CD8-positive, alpha-beta memory T cell (primary cell): ENCODE measurements around the gene ZNF319. TPM values are rescaled to one million over a fixed set of nuclear protein-coding genes. Genes with fewer than 3 reads are reported as not detected.

ENCODE experiments used
- CTCF ChIA-PET: fragments of 350-600 bp; sonication (Branson Sonifier 250); formaldehyde crosslinking; loops from one replicate; lab custom pipeline; 2021; ENCODE audit warnings: antibody characterized with exemption; lab: Charles Lee
- POLR2A ChIA-PET: fragments of 350-600 bp; sonication (Branson Sonifier 250); formaldehyde crosslinking; loops from one replicate; lab custom pipeline; 2021; ENCODE audit warnings: antibody characterized with exemption; lab: Charles Lee
- DNase-seq, 5 donors: peaks; one replicate each; pipeline versions ENCODE4 v3.0.0 to v3.0.0-alpha.2; 2020 to 2022; ENCODE audit warnings: mixed read lengths in 1 of 5
- H3K27ac ChIP-seq: one replicate; pipeline ENCODE4 v1.7.0; 2013; ENCODE audit warnings: low read depth, mild to moderate bottlenecking, low read length, moderate library complexity
- H3K27me3 ChIP-seq: 2 replicates; pipeline ENCODE4 v1.7.0; 2013; ENCODE audit warnings: low read length, mild to moderate bottlenecking; ENCODE audit not compliant: insufficient read depth, poor library complexity, severe bottlenecking
- H3K36me3 ChIP-seq: 2 replicates; pipeline ENCODE4 v1.7.0; 2013; ENCODE audit warnings: mild to moderate bottlenecking, low read length, moderate library complexity; ENCODE audit not compliant: insufficient read depth
- H3K4me1 ChIP-seq: 2 replicates; pipeline ENCODE4 v1.7.0; 2013; ENCODE audit warnings: mild to moderate bottlenecking, low read length, moderate library complexity; ENCODE audit not compliant: insufficient read depth
- H3K4me3 ChIP-seq: 2 replicates; pipeline ENCODE4 v1.7.0; 2013; ENCODE audit warnings: mild to moderate bottlenecking, low read length
- H3K9me3 ChIP-seq: 2 replicates; pipeline ENCODE4 v1.7.0; 2013; ENCODE audit warnings: mild to moderate bottlenecking, low read length
- H3K27ac Mint-ChIP-seq, 8 donors: one replicate each; pipeline ENCODE4 v1.8.0; 2020 to 2021; ENCODE audit warnings: mixed read lengths in 8 of 8, mild to moderate bottlenecking in 6 of 8, inconsistent platforms in 3 of 8, moderate library complexity in 3 of 8
- H3K27me3 Mint-ChIP-seq, 2 donors: one replicate each; pipeline ENCODE4 v1.8.0; 2020 to 2021; ENCODE audit warnings: mixed read lengths in 2 of 2, mild to moderate bottlenecking in 1 of 2, moderate library complexity in 1 of 2
- H3K36me3 Mint-ChIP-seq, 3 donors: one replicate each; pipeline ENCODE4 v1.8.0; 2020 to 2021; ENCODE audit warnings: mixed read lengths in 3 of 3, inconsistent platforms in 1 of 3, mild to moderate bottlenecking in 1 of 3
- H3K4me1 Mint-ChIP-seq, 3 donors: one replicate each; pipeline ENCODE4 v1.8.0; 2020 to 2021; ENCODE audit warnings: mixed read lengths in 3 of 3, inconsistent platforms in 1 of 3, mild to moderate bottlenecking in 1 of 3
- H3K4me3 Mint-ChIP-seq, 7 donors: one replicate each; pipeline ENCODE4 v1.8.0; 2020 to 2021; ENCODE audit warnings: mixed read lengths in 7 of 7, mild to moderate bottlenecking in 6 of 7, moderate library complexity in 4 of 7, inconsistent platforms in 2 of 7
- H3K9me3 Mint-ChIP-seq, 5 donors: one replicate each; pipeline ENCODE4 v1.8.0; 2020 to 2022; ENCODE audit warnings: mixed read lengths in 5 of 5, mild to moderate bottlenecking in 3 of 5, moderate library complexity in 2 of 5, inconsistent platforms in 1 of 5
- polyA plus RNA-seq: library from polyadenylated mRNA; unstranded; fragments of 300-500 nt; fragmentation: Illumina TruSeq; gene quantifications from one replicate; pipeline ENCODE4 v1.2.3, GENCODE V29; 2021
- total RNA-seq, 2 experiments: library from RNA; stranded (reverse); gene quantifications; one replicate each; pipeline ENCODE4 v1.2.3, GENCODE V29; 2021

Gene ZNF319
- total and polyA plus RNA-seq, 3 experiments from 2014 or later = 11.9 to 18.5 (median 12.8) TPM

DNA sequence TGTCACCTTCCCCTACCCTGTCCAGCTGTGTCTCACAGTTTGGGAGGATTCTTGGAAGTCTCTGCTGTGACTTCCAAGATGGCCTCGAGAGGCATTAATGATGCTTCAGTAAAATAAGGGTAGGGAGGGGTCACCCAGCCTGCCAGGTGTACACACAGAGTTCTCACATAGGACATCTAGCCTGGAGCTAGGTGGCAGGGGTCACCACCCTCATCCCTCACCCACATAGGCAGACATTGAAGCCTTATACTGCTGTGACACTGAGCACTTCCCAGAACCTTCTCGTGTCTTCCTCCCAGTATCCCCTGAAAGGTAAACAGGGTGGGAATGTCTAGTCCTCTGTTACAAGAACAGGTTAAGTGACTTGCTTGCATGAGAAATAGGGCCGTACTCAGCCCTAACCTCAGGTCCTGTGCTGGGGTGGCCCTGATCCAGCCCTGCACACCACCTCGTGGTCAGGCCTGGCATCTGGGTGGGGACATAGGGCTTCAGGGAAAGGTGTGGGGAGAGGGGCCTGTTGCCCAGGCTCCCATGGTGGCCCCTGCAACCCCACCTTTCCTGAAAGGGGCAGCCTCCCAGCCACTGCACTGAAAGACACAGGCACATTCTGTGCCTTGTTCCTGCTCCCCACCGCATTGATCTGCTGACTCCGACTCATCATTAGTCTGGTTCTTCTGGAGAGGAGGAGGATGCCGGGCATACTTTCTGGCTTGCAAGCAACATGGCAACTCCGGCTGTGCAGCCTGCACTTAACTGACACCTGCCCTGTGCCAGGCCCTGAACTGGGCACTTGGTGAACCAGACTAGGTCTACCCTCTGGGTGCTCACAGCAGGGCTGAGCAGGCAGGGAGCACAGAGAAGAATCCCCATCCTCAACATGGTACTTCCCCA is 21.4 kb upstream of the ZNF319 start:
- Mint-ChIP-seq H3K27me3 (peaks cover 0 to 3% of the 10 kb centered on the region in 2 donors), H3K4me1 (peaks cover 12 to 28% (median 20%) of the 10 kb centered on the region in 3 donors), H3K4me3 (no peak overlapping the region), H3K9me3 (no peaks in the 10 kb centered on the region), H3K36me3 (peaks cover 0 to 22% (median 4%) of the 10 kb centered on the region in 3 donors), H3K27ac (peak overlapping the region in 1 of 8 donors; percentile 41)
- H3K4me3 ChIP-seq = no peak overlapping the region
- peaks cover 16% of the 10 kb centered on the region for H3K4me1 ChIP-seq
- no peak overlapping the region for H3K27ac ChIP-seq
- no peaks in the 10 kb centered on the region for H3K9me3 ChIP-seq
- no peak for DNase-seq
- peaks cover 3% of the 10 kb centered on the region for H3K36me3 ChIP-seq
- ChIA-PET CTCF (no interaction called here), POLR2A (no interaction called here)
- H3K27me3 ChIP-seq = no peaks in the 10 kb centered on the region

DNA sequence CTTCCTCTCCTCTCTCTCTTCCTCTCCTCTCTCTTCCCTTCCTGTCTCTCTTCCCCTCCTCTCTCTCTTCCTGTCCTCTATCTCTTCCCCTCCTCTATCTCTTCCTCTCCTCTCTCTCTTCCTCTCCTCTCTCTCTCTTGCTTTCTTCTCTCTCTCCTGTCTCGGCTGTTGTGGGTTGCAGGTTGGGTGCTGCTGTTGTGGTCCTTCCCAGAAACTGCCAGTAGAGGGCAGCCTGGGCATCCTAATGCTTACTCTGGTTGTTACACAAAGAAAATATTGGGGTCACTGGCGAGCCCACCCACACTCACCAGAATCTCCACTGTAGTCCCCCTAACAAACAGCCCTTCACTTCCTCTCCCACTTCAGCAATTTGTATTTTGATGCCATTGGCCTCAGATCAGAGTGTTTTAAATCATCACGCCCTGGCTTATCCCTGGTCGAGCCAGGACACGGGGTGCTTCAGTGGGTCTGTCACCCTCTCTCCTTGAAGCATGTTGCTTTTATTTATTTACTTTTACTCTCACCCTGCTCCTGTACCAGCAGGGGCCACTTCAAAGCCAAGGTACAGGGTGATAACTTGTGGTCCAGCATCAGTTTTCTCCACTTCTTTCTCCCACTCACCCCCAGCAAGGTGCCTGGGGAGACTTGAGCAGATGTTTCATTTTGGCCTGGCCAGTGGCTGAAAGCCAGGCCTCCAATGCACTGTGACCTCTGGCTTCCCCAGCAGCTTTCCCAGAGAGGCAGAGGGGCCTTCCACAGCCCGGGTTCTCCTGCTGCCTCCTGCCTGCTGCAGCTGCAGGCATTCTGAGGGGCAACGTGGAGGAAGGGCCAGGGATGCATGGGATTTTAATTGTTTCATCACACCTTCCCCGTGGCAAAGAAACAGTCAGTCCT is 20.4 kb upstream of the ZNF319 start:
- CTCF ChIA-PET = no interaction called here
- POLR2A ChIA-PET = no interaction called here

GRCh38 chr16:58019866-58020538 is 19.5 kb upstream of the ZNF319 start:
- Mint-ChIP-seq H3K9me3 (no peaks in the 10 kb centered on the region), H3K4me3 (no peak overlapping the region), H3K27ac (peak overlapping the region in 5 of 8 donors; percentile 4 to 88 (median 83)), H3K4me1 (peaks cover 11 to 26% (median 18%) of the 10 kb centered on the region in 3 donors), H3K27me3 (peaks cover 0 to 1% of the 10 kb centered on the region in 2 donors), H3K36me3 (peaks cover 0 to 21% (median 4%) of the 10 kb centered on the region in 3 donors)
- no peak overlapping the region for H3K4me3 ChIP-seq
- H3K4me1 ChIP-seq = peaks cover 16% of the 10 kb centered on the region
- no peak overlapping the region for H3K27ac ChIP-seq
- POLR2A ChIA-PET = no interaction called here
- peaks cover 3% of the 10 kb centered on the region for H3K36me3 ChIP-seq
- DNase-seq = no peak
- H3K9me3 ChIP-seq = no peaks in the 10 kb centered on the region
- CTCF ChIA-PET = interaction anchor here (1.0 kb wide), 1 partner anchor 14 kb away, joined by 3 read pairs; no protein-coding TSS in a partner anchor
- H3K27me3 ChIP-seq = no peaks in the 10 kb centered on the region

More for the DNA sequence above, 20.4 kb upstream of the ZNF319 start:
- Mint-ChIP-seq H3K9me3 (no peaks in the 10 kb centered on the region), H3K27me3 (peaks cover 0 to 3% of the 10 kb centered on the region in 2 donors), H3K36me3 (peaks cover 0 to 22% (median 4%) of the 10 kb centered on the region in 3 donors), H3K27ac (peak overlapping the region; percentile 4 to 88 (median 59)), H3K4me1 (peaks cover 12 to 28% (median 20%) of the 10 kb centered on the region in 3 donors), H3K4me3 (peak overlapping the region in 1 of 7 donors; percentile 8)
- Histone ChIP-seq H3K27ac (no peak overlapping the region), H3K36me3 (peaks cover 3% of the 10 kb centered on the region), H3K9me3 (no peaks in the 10 kb centered on the region), H3K27me3 (no peaks in the 10 kb centered on the region), H3K4me1 (peaks cover 16% of the 10 kb centered on the region), H3K4me3 (no peak overlapping the region)
- DNase-seq = peak; percentile 42 to 76 (median 56)

- peak overlapping the region in 1 of 7 donors; percentile 59 for H3K4me3 Mint-ChIP-seq
- no peak for DNase-seq
- CTCF ChIA-PET = interaction anchor here (1.0 to 1.2 kb wide), 2 partner anchors 14 to 15 kb away, joined by 3 read pairs; no protein-coding TSS in a partner anchor
- peaks cover 0 to 22% (median 4%) of the 10 kb centered on the region in 3 donors for H3K36me3 Mint-ChIP-seq
- H3K27me3 Mint-ChIP-seq = no peaks in the 10 kb centered on the region
- H3K27ac Mint-ChIP-seq = peak overlapping the region in 2 of 8 donors; percentile 26 to 33
- no peaks in the 10 kb centered on the region for H3K9me3 Mint-ChIP-seq
- POLR2A ChIA-PET = no interaction called here
- Histone ChIP-seq H3K9me3 (no peaks in the 10 kb centered on the region), H3K27me3 (no peaks in the 10 kb centered on the region), H3K36me3 (peaks cover 3% of the 10 kb centered on the region), H3K4me1 (peaks cover 6% of the 10 kb centered on the region), H3K27ac (no peak overlapping the region), H3K4me3 (no peak overlapping the region)
- H3K4me1 Mint-ChIP-seq = peaks cover 7 to 15% (median 12%) of the 10 kb centered on the region in 3 donors
Observed at GRCh38 chr16:58018803-58019202, 18.3 kb upstream of the ZNF319 start.

DNA sequence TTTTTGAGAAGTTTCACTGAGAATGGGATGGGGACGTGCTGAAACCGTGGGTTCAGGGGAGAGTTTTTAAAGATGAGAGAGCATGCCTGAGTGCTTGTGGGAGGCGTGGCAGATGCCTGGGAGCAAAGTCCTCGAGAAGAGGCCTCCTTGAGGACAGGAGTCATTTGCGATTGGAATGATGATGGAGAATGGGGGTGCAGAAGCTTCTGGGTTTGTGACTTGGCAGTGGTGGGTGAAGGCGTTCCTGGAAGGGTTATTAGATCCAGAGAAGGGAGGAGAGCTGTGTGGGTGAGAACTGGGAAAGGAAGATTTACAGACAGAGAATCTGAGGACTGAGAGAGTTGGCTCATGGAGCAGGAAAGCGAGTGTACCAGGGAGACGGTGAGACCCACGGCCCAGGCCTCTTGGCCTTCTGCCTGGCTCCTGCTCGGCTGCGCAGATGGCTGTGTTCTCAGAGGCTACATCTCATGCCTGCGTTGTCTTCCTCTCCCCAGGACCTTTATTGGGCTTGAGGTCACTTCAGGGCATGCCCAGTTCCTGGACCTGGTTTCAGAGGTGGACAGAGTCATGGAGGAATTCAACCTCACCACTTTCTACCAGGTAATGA is 16.5 kb upstream of the ZNF319 start:
- Histone ChIP-seq H3K27ac (no peak overlapping the region), H3K4me1 (peaks cover 6% of the 10 kb centered on the region), H3K9me3 (no peaks in the 10 kb centered on the region), H3K4me3 (no peak overlapping the region), H3K36me3 (peaks cover 16% of the 10 kb centered on the region), H3K27me3 (no peaks in the 10 kb centered on the region)
- POLR2A ChIA-PET = no interaction called here
- Mint-ChIP-seq H3K27me3 (no peaks in the 10 kb centered on the region), H3K4me1 (peaks cover 7 to 15% (median 12%) of the 10 kb centered on the region in 3 donors), H3K4me3 (no peak overlapping the region), H3K9me3 (no peaks in the 10 kb centered on the region), H3K36me3 (peaks cover 0 to 40% (median 4%) of the 10 kb centered on the region in 3 donors), H3K27ac (no peak overlapping the region)
- no peak for DNase-seq
- CTCF ChIA-PET = no interaction called here

- Mint-ChIP-seq H3K27me3 (no peaks in the 10 kb centered on the region), H3K36me3 (peaks cover 0 to 53% (median 10%) of the 10 kb centered on the region in 3 donors), H3K4me1 (peaks cover 0 to 4% (median 0%) of the 10 kb centered on the region in 3 donors), H3K9me3 (no peaks in the 10 kb centered on the region), H3K27ac (no peak overlapping the region), H3K4me3 (no peak overlapping the region)
- no peak for DNase-seq
- CTCF ChIA-PET = interaction anchor here (1.2 to 1.9 kb wide), 3 partner anchors 10 to 114 kb away, joined by 3 to 10 read pairs (median 5); partner anchors contain the start of gene USB1
- POLR2A ChIA-PET = no interaction called here
- Histone ChIP-seq H3K36me3 (peaks cover 34% of the 10 kb centered on the region), H3K9me3 (no peaks in the 10 kb centered on the region), H3K4me3 (no peak overlapping the region), H3K27me3 (no peaks in the 10 kb centered on the region), H3K4me1 (no peaks in the 10 kb centered on the region), H3K27ac (no peak overlapping the region)
Observed at GRCh38 chr16:58013201-58013956, 12.9 kb upstream of the ZNF319 start.
